Superior temporal gyrus (tissue), 1 donor: ENCODE data around the gene FBXL13.
"Not testable (repeated sequence)": the region's sequence is repeated elsewhere in the genome, so short reads cannot be mapped to it uniquely, and the experiment has no call there.

Source experiments
- DNase-seq: peaks from one replicate; pipeline ENCODE4 v3.0.0-alpha.2; 2016; ENCODE audit errors: extremely low spot score

The FBXL13 gene

DNA sequence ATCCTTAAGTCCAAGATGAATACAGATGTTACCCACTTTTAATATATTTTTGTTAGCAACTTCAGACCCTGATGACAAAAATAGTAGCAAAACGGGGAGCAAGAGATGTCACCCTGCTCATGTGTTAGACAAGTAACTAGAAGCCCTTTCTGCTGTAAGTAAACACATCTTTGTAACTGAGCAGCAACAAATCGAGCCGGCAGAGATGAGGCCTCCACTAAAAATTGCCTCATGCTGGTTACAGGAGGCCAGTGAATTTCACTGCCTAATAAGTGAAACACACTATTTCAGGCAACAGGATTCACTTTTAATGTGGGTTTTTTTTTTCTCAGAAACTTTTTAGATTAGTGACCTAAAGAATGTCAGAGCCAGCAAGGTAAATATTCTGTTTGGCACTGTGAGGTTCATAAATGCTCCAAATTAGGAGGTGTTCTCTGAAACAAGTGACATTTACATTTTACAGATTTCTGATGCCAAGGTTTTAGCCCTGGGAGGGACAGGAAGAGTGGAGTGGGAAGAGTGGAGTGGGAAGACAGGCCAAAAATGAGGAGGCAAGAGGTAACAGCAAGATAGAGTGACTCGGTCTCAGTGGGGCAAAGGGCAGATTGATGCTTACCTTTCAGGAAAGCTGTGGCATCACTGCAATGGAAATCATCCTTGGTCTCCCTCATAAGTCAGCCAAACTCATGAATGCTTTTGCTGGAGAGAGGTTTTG, 215.4 kb downstream of the FBXL13 start:
- DNase-seq, result no peak

DNA sequence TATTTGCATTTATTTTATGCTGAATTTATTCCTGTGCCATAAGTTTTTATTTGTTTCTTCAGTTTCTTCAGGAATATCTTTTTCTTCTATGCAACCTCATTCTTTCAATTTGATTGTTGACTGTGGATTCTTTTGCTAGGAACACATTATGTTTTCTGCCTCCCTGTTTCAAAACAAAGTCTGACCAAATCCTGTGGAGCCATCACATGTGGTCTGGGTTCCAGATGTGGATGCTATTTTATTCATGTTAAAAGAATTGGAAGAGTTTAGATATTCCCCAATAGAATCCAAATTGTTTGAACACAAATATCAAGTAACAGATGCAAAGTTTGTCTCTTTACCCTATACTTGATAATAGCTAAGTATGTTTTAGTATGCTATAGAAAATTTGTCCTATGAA, 218.6 kb downstream of the FBXL13 start:
- no peak for DNase-seq

DNA sequence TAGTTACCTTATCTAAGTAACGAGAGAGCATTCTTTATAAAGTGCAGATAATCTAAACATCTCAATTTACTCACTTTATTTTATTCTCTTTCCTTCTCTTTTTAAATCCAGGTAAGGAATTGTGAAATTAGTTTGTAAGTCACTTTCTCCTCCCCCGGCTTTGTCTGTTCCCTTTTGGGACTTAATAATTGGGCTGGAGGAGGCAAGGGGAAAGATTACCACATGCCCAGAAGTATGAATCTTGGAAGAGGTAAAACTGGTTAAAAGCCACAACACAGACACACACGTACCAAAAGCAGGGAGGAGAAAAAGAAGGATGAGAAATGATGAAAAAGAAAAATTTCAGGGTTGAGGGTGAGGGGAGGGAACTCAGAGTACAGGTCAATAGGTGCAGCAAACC, 225.1 kb downstream of the FBXL13 start:
- DNase-seq, result no peak

DNA sequence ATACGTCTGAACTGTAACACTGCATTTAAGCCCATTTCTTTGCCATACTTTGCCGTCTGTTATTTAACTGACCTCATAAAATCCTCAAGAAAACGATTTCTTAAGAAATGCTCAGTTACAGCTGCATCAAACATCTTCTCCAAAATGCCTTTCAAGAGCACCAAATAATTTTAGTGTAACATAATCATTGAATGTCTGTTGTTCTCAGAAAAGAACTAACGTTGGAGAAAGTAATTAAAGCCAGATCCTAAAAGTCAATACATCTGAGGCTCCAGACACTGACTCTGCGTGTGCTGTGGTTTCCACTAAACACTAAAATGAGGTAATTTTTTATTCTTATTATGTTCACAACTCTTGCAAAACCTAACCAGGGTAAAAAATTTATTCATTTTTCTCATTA, 225.5 kb downstream of the FBXL13 start:
- DNase-seq, result no peak

DNA sequence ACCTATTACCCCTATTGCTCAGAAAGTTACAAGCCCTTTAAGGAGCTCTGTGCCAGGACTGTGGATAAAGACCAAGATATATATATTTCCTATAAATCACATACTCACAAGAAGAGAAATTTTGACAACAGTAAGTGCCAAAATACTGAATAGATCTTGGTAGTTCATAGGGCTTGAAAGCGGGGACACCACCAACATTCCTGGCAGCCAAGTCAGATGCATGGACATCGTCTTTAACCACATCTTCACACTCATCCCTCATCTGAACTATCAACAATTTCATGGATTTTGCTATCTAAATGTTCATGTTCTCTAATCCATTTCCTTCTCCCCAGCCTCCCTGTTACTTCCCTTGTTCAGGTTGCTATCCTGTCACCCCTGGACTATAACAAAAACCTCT, 229.2 kb downstream of the FBXL13 start:
- DNase-seq, result no peak

DNA sequence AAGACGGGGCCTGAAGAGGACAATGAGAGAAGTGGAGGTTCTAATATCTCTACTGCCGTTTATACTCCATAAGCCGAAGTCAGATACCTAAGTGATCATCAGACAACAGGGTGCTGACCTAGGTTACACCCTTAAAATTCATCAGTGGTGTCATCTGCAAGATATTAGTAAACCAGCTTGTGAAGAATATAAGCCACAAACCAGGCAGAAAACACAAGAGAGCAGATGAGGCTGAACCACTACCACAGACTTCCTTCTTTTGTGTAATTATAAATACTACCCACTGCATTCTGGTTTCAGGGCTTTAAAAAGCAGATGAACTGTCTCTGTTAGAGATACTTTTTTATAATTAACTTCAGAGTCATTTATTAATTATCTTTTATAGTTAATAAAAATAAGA, 230.7 kb downstream of the FBXL13 start:
- DNase-seq, result no peak

DNA sequence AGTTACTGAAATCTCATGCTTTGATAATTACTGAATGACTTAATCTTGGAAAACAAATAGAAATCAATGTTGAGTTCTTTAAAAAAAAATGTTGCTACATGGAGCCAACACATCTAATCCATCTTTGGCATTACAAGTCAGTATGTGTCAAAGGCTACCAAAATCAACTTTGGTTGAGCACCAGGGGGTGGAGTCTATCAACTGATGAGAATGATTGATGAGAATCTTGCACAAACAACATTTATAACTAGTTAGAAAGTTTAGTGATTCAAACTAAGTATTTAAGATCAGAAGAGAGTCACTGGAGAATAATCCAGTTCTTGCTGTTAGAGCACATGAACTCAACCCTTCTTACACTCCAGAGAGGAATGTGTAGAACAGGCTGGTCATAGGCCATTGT, 232.3 kb downstream of the FBXL13 start:
- DNase-seq, result no peak

DNA sequence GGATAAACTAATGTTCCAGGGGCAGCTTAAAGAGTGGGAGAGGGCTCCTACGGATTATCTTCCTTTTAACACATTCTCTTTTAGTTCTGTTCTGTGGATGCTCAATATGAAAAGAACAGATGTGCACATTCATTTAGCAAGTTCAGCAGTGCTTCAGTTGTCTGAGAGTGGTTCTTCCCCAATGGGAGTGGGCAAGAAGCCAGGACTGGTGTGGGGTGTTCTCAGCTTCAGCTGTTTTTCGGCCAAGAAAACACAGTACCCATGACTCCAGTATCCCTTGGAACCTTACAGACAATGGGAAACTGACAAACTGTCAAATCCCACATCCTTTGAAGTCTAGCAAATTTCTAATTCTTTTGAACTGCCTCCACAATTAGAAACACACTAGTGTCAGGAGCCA, 233.3 kb downstream of the FBXL13 start:
- peak; percentile 32 for DNase-seq

DNA sequence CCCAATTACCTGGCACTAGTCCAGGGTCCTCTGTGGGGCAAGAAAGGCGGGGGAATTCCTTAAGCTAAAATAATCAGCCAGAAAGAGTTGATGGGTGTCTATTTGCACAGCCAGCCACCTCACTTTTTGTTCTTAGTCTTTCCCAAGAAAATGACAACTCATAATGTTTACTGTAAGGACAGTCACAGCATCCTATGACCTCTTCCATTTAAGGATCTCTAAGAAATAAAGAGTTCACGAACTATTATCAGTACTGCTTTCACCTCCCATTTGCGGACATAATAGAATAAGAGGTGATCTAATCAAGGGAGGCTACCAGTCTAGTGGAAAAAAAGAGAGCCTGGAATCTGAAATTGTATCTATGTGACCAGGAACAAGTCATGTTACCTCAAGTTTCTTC, 234.2 kb downstream of the FBXL13 start:
- no peak for DNase-seq

DNA sequence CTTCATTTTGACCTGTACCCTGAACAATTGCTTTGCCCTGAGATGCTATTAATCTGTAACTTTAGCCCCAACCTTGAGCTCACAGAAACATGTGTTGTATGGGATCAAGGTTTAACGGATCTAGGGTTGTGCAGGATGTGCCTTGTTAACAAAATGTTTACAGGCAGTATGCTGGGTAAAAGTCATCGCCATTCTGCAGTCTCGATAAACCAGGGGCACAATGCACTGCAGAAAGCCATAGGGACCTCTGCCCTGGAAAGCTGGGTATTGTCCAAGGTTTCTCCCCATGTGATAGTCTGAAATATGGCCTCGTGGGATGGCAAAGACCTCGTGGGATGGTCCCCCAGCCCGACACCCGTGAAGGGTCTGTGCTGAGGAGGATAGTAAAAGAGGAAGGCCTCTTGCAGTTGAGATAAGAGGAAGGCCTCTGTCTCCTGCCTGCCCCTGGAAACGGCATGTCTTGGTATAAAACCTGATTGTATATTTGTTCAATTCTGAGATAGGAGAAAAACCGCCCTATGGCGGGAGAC, 236.0 kb downstream of the FBXL13 start:
- not testable (repeated sequence) for DNase-seq

DNA sequence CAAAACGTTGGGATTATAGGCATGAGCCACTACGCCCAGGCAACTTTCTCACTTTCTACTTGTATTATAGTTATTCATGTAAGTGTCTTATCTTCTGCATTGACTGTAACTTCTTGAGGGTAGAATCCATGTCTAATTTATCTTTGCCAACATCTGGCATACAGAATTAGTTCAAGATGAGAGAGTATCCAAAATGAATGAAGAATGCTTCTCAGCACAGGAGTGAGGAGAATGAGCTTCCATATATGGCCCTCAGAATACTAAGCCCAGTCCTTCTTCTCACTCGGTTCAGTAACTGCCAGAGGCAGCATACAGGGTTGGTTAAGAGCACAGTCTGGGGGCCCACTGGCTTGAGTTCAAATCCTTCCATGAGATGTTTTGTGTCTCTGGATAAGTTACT, 236.8 kb downstream of the FBXL13 start:
- DNase-seq, result no peak

DNA sequence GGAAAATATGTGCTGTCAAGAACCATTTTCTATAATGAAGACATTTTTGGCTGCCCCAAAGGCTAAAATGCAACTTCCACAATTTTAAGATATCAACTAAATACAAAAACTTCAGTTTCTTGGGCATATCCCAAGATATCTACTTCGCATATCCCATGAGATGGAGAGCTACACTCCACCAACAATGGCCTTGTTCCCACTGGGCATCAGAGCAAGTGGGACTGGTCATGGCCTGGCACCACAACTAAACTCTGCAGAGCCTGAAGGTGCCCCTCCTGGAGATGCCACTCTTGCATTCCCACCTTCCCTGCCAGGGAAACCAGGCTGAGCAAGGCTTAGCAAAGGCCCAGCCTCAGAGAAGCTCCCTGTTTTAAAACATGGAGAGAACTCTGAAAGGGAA, 237.6 kb downstream of the FBXL13 start:
- DNase-seq, result no peak

DNA sequence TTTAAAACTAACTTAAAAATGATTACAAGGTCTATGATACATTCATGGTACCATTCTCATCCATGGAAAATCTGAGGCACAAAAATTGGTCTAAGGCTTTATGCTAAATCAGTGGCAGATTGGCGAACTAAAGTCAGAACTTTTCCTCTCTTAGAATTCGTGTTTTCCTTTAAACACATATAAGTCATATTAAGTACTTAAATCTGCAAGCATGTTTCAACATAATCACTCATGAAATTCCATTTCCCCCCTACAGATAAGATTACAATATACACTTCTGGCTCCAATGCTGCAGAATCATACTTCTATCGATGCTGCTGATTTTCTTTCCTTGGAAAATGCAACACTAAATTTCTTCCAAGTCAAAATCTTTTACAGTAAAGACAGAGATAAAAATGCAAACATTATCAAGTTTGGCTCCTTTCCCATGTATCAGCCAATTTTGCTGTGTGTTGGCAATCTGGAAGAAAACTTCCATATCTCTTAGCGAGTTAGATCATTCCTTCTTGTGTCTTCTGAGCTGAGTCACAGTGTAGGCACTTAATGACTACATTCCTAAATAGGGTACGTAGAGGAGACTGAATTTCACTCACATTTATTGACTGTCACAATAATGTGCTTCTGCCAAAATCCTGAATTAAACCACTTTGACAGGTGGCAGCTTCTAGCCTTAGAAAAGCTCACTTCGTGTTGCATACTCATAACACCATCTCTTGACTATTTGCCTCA, 238.2 kb downstream of the FBXL13 start:
- DNase-seq, result peak; percentile 26

DNA sequence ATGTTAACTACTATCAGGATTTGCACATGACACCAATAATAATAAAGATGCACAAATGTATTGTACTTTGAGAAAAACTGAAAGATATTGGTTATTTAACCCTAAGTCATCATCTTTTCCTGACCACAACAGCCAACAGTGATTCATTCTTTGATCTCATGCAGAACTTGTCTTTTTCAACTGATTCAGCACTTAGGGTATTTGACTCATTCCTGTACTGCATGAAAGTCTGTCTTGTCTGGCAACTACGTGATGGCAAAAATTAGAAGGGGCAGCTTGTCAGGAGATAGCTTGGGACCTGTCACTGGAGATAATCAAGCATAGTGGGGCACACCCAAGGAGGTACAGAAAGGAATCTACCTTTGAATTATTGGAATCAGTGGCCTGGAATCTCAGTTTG, 239.6 kb downstream of the FBXL13 start:
- no peak for DNase-seq

DNA sequence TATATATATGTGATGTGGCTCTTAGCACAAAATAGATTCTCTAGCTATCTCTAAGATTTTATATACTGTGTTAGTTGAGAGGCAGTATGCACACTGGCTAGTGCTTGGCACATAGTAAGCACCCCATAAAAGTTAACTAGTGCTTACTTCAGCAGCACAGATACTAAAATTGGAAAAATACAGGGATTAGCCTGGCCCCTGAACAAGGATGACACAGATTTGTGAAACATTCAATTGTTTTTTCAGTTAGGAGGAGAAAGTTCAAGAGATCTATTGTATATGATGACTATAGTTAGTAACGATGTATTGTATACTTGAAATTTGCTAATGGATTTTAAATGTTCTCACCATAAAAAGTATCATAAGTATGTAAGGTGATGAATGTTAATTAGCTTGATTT, 240.1 kb downstream of the FBXL13 start:
- no peak for DNase-seq

DNA sequence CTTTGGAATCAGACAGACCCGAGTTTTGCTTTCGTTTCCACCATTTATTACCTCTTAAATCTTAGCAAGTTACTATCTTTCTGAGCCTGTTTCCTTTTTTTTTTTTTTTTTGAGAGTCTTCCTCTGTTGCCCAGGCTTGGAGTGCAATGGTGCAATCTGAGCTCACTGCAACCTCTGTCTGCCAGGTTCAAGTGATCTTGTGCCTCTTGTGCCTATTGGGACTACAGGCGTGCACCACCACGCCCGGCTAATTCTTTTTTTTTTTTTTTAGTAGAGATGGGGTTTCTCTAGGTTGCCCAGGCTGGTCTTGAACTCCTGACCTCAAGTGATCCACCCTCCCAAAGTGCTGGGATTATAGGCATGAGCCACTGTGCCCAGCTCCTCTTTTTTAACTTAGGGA, 241.3 kb downstream of the FBXL13 start:
- no peak for DNase-seq

DNA sequence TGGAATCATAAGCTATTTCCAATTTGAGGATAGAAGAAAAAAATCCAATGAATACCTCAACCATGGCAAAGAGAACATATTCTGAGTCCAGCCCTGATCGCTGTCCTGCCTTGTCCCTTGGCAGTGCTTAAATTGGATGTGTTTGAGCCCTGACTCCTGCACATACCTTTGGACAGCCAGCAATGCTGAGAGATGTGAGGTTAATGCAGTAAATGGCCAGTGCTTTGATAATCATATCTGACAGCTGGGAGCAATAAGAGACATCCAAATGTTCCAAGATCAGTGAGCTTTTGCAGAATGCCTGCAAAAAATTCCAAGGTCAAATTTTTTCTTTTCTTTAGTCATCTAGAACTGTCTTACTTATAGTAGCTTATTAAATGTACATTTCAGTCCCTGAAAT, 241.9 kb downstream of the FBXL13 start:
- no peak for DNase-seq

DNA sequence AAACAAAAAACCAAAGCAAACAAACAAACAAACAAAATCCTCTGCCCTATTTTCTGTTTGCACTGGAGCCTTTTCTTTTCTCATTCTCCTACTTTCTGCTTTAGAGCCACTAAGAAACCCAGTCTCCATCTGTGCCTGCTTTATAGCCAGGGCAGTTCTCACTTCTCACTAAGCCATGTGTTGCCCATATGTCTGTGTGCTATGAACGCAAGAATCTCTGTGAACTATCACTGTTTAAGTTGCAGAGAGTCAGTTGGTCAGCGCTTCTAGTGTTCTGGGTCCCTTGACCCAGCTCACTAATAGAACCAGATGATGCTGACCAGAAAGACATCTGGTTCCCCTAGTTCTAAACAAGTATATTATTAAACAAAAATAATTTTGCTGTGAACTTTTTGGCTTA, 244.4 kb downstream of the FBXL13 start:
- peak; percentile 17 for DNase-seq

DNA sequence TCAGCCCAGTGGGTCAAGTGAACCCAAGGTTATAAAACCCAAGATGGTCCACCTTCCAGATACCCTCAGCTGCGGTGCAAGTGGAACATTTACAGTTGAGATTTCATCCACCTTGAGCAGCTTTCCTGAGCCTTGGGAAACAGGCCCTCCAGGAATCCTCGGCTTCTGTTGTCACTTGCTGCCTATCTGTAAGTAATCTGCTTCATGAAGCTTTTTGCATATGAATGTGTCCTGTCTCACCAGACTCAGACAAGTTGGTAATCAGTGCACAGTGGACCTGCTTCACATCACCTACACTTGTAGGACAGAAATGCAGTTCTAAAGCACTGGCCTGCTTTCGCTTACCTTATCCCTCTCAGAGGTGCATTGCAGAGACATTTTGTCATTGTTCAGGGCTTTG, 245.5 kb downstream of the FBXL13 start:
- no peak for DNase-seq

DNA sequence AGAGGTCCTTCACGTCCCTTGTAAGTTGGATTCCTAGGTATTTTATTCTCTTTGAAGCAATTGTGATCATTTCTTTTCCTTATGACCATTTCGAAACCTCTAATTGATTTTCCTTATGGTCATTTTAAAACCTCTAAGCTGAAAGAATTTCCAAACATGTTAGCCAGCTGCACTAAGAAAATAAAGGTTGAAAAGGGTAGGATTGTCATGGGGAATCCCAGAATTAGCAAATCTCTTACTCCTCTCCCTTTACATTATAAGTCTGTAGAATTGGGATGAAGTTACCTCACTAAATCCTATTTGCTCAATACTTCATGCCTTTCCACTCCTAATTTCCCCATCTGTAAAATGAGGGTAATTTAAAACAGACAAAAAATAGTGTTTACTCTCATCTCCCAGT, 246.3 kb downstream of the FBXL13 start:
- DNase-seq, result no peak

DNA sequence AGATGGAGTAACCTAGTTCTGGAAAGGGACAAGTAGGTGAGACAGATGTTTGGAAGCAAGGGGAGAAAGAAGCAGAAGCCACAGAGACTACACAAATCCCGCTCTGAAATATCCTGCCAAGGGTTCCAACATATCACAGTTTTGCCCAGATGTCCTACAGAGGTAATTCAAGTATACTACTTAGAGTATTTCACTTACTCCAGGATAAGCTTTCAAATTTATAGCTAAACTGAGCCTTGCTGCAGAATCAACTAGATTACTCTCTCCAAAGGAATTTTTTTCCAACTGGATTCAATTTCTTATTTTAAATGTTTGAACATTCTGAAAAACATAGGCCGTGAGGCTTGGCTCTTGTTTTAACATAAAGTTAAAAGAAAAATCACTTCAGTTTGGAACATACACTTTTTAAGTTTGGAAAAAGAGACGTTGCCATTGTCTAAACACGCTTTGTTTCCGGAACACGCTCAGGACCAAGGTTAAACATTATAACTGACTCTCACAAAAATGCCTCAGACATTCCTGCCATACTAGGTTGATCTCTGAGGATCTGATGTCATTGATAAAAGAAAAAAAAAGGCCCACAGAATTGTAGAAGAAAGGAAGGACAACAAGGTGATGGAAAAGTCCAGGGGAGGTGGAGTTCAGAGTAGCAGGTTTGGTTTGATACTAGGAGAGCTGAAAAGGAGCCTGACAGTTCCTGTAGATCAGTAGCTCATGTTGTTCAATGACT, 251.0 kb downstream of the FBXL13 start:
- no peak for DNase-seq

DNA sequence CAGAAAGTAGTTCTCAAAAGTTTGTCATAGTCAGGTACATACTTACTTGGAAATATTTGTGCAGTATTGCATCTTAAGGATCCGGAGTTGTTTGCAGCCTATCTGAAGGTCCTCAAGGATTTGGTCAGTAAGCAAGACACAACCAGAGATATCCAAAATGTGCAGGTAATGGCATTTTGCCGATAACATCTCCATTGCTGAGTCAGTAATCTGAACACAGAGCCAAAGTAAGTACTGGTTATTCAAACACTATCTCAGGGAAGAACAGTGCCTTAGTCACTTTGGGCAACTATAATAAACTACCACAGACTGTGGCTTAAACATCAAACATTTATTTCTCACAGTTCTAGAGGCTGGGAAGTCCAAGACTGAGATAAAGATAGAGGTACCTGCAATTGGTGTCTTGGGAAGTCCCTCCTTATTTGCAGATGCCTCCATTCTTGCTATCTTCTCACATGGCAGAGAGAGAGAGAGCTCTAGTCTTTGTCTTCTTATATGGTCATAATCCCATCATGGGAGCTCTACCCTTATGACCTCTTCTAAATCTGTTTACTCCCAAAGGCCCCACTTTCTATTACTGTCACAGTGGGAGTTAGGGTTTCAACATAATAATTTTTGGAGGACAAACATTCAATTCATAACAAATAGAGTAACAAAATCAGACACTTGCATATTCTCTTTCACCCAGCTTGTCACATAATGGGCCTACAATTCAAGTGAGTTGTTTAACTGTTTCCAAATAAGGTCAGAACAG, 252.4 kb downstream of the FBXL13 start:
- no peak for DNase-seq
